ENCODE measurements around the gene SDK2. TPM values are rescaled to one million over a fixed set of nuclear protein-coding genes. Genes with fewer than 3 reads are reported as not detected.

SDK2 gene
- total and polyA plus RNA-seq, 2 of the 4 experiments (the other 2 are of a cell fraction): under 0.01 to 0.03 TPM

GRCh38 chr17:73391331-73392265 is 252.6 kb downstream of the SDK2 start:
- WGBS, 2 experiments (ENCODE audit: extremely low coverage in 2 of 2, insufficient read length in 1 of 2): 29% methylated on average over 1 of the region's 24 CpGs; no CpG with 5 or more reads in 1 of the 2 experiments

More at GRCh38 chr17:73391331-73392265, 252.6 kb downstream of the SDK2 start:
- in situ Hi-C loops (cut with MboI; ENCODE audit: low sequenced_read_pairs): no loop called here
- Histone ChIP-seq H3K27me3 (ENCODE audit: control insufficient read depth, insufficient read depth, low read length) (peaks cover 4% of the 10 kb centered on the region; the same call in 1 of the 2 replicates), H4K91ac (ENCODE audit: insufficient read depth, low read depth, low read length) (no peak overlapping the region), H2AK9ac (replicated peaks; ENCODE audit: low read depth, low read length, poor library complexity) (no peak overlapping the region), H2BK20ac (ENCODE audit: low read depth, low read length) (no peak overlapping the region), H2AK5ac (ENCODE audit: low read depth, low read length) (no peak overlapping the region), H3K4me1 (ENCODE audit: control insufficient read depth, insufficient read depth, low read length) (no peaks in the 10 kb centered on the region), H3K4me2 (ENCODE audit: low read depth, low read length) (no peak overlapping the region), H3K9me1 (ENCODE audit: insufficient read depth, low read length) (no peaks in the 10 kb centered on the region), H2BK5ac (ENCODE audit: low read depth, low read length, poor library complexity, severe bottlenecking) (no peak overlapping the region), H3K4ac (ENCODE audit: low read depth, low read length) (no peak overlapping the region), H3K14ac (replicated peaks; ENCODE audit: low read depth, low read length) (no peak overlapping the region), H3K9me3 (ENCODE audit: control insufficient read depth, insufficient read depth, low read length) (no peaks in the 10 kb centered on the region), H3K79me1 (ENCODE audit: low read depth in 1 of 2, low read length in 2 of 2) (no peaks in the 10 kb centered on the region), H3K4me3 (ENCODE audit: insufficient read depth, low read depth, low read length) (no peak overlapping the region), H3K23ac (ENCODE audit: low read depth, low read length) (no peak overlapping the region), H3K36me3 (ENCODE audit: control insufficient read depth, insufficient read depth, low read length) (no peaks in the 10 kb centered on the region), H3K9ac (ENCODE audit: low read depth, low read length) (no peak overlapping the region), H3K18ac (ENCODE audit: low read depth, low read length) (no peak overlapping the region), H4K5ac (ENCODE audit: low read depth, low read length) (no peak overlapping the region), H2BK120ac (ENCODE audit: low read depth, low read length) (no peak overlapping the region), H4K20me1 (ENCODE audit: insufficient read depth, low read length) (no peaks in the 10 kb centered on the region), H2AFZ (replicated peaks; ENCODE audit: low read length, poor library complexity) (no peak overlapping the region), H3K56ac (ENCODE audit: extremely low read depth, insufficient read depth, low read length) (no peak overlapping the region), H4K8ac (ENCODE audit: low read depth in 2 of 2, low read length in 2 of 2) (no peak overlapping the region), H3K27ac (ENCODE audit: insufficient read depth, low read length) (no peak overlapping the region), H2BK15ac (ENCODE audit: low read depth, low read length) (no peak overlapping the region)
- ChIA-PET CTCF (no interaction called here), POLR2A (ENCODE audit: unreplicated experiment) (no interaction called here)
- intact Hi-C loops (cut with micrococcal nuclease): no loop called here
- BruUV-seq (replicated peaks): no TSS peak
- ATAC-seq (ENCODE audit: low read depth) (no peak), DNase-seq (no peak)
- dilution Hi-C loops (cut with HindIII; ENCODE audit: low sequenced_read_pairs, unreplicated experiment): no loop called here
- TF ChIP-seq CEBPB (IDR thresholded peaks at IDR 0.05; ENCODE audit: low read depth, low read length): no peak
- TF ChIP-seq NFE2L2 (IDR thresholded peaks at IDR 0.05; ENCODE audit: low read depth, low read length): no peak
- TF ChIP-seq MAZ (IDR thresholded peaks at IDR 0.05; ENCODE audit: borderline replicate concordance, low read depth, low read length): no peak
- TF ChIP-seq SMC3 (IDR thresholded peaks at IDR 0.05; ENCODE audit: low read depth, low read length): no peak
